Aorta (tissue), 5 donors: ENCODE measurements around the gene TMEM9. TPM values are rescaled to one million over a fixed set of nuclear protein-coding genes. Genes with fewer than 3 reads are reported as not detected.
A peak's percentile ranks its signal among the peaks of the same experiment; 100 is the strongest.

Experiments used
- ATAC-seq: fragments of 200-7000 bp; cut with Tn5 transposase; one replicate; pipeline ENCODE4 v1.9.1; 2022; ENCODE audit warnings: moderate library complexity; ENCODE audit not compliant: low FRiP score
- DNase-seq, 2 donors: peaks; one replicate each; pipeline ENCODE4 v3.0.0-alpha.2; 2020
- H3K27ac ChIP-seq, 2 donors: one replicate each; pipeline ENCODE4 v1.5.1; 2013; ENCODE audit warnings: low read length in 2 of 2, mild to moderate bottlenecking in 2 of 2, moderate library complexity in 2 of 2, control low read depth in 1 of 2, inconsistent platforms in 1 of 2, low read depth in 1 of 2
- H3K27me3 ChIP-seq, 2 donors: one replicate each; pipeline ENCODE4 v1.6.1; 2013; ENCODE audit warnings: control low read depth in 1 of 2, low read length in 1 of 2, mild to moderate bottlenecking in 1 of 2, moderate library complexity in 1 of 2; ENCODE audit not compliant: insufficient read depth in 2 of 2, control insufficient read depth in 1 of 2
- H3K36me3 ChIP-seq, 2 donors: one replicate each; pipeline ENCODE4 v1.6.1; 2013; ENCODE audit warnings: control low read depth in 1 of 2, low read length in 1 of 2, mild to moderate bottlenecking in 1 of 2; ENCODE audit not compliant: insufficient read depth in 2 of 2, control insufficient read depth in 1 of 2
- H3K4me1 ChIP-seq, 2 donors: one replicate each; pipeline ENCODE4 v1.6.1; 2013; ENCODE audit warnings: low read length in 2 of 2, control low read depth in 1 of 2, mild to moderate bottlenecking in 1 of 2, moderate library complexity in 1 of 2; ENCODE audit not compliant: insufficient read depth in 2 of 2, control insufficient read depth in 1 of 2
- H3K4me3 ChIP-seq, 2 donors: one replicate each; pipeline ENCODE4 v1.5.1; 2013; ENCODE audit warnings: low read length in 2 of 2, control low read depth in 1 of 2, mild to moderate bottlenecking in 1 of 2
- H3K9me3 ChIP-seq: one replicate; pipeline ENCODE4 v1.6.1; 2013; ENCODE audit warnings: mild to moderate bottlenecking, low read length; ENCODE audit not compliant: control insufficient read depth
- WGBS, 2 donors: extraction: QIAGEN DNeasy Blood & Tissue Kit; methylation state at CpG; one replicate each; pipeline ENCODE4 v1.1.7; 2013; 5-methylcytosine and 5-hydroxymethylcytosine counted together
- intact Hi-C, 2 donors: fragments of 100-400 bp; cut with DNase I; formaldehyde crosslinking; loops; one replicate each; pipeline versions ENCODE4 v1.14.2 to v1.15.0; 2022
- polyA plus RNA-seq, 2 donors: library from polyadenylated mRNA; stranded (reverse); fragments of 200-250 nt; gene quantifications; one replicate each; pipeline ENCODE4 v1.2.3, GENCODE V29; 2013
- total RNA-seq, 2 donors: library from RNA; stranded (reverse); fragmentation: NEBNext Ultra II Directional; extraction: Animal tissue kit (Norgen Biotek cat#: 25700); gene quantifications; one replicate each; pipeline ENCODE4 v1.2.1, GENCODE V29; 2021
- donor health status: healthy with polysubstance abuse.
- donor health status: Bipolar disorder and iron deficiency.
- donor health status: DM: no; HTN: no; CAD: no.
- donor health status: DM: no; HTN: no; CAD: no.
- donor health status: DM: yes; HTN: yes; CAD: no.

TMEM9 gene
- total and polyA plus RNA-seq, 4 donors: 36.3 to 77.7 (median 45.2) TPM

GRCh38 chr1:201131398-201131797 is 22.9 kb downstream of the TMEM9 start:
- intact Hi-C loops: no loop called here

GRCh38 chr1:201128962-201129361 is 25.3 kb downstream of the TMEM9 start:
- Histone ChIP-seq H3K27ac (no peak overlapping the region), H3K4me3 (no peak overlapping the region), H3K27me3 (no peaks in the 10 kb centered on the region), H3K9me3 (no peaks in the 10 kb centered on the region), H3K36me3 (no peaks in the 10 kb centered on the region), H3K4me1 (no peaks in the 10 kb centered on the region)
- intact Hi-C loops: no loop called here
- WGBS, 2 donors: 97 to 98% methylated on average over 13 of the region's 13 CpGs
- DNase-seq (peak in 1 of 2 donors; percentile 32), ATAC-seq (no peak)

More at GRCh38 chr1:201131398-201131797, 22.9 kb downstream of the TMEM9 start:
- no peaks in the 10 kb centered on the region for H3K4me1 ChIP-seq
- no peak overlapping the region for H3K27ac ChIP-seq
- no peaks in the 10 kb centered on the region for H3K27me3 ChIP-seq
- peak in 1 of 2 donors; percentile 12 for DNase-seq
- peaks cover 0 to 5% of the 10 kb centered on the region in 2 donors for H3K36me3 ChIP-seq
- ATAC-seq: no peak
- H3K9me3 ChIP-seq: no peaks in the 10 kb centered on the region
- H3K4me3 ChIP-seq: no peak overlapping the region
- 76 to 80% methylated on average over 4 of the region's 4 CpGs for WGBS, 2 donors

- H3K9me3 ChIP-seq: no peaks in the 10 kb centered on the region
- intact Hi-C loops: no loop called here
- H3K36me3 ChIP-seq: no peaks in the 10 kb centered on the region
- H3K27me3 ChIP-seq: no peaks in the 10 kb centered on the region
- no peaks in the 10 kb centered on the region for H3K4me1 ChIP-seq
- no peak overlapping the region for H3K4me3 ChIP-seq
- 91 to 94% methylated on average over 9 of the region's 9 CpGs for WGBS, 2 donors
- H3K27ac ChIP-seq: no peak overlapping the region
- DNase-seq (peak in 1 of 2 donors; percentile 1), ATAC-seq (no peak)
Observed at GRCh38 chr1:201128476-201128875, 25.8 kb downstream of the TMEM9 start.

GRCh38 chr1:201127755-201128455 is 26.4 kb downstream of the TMEM9 start:
- no peak for ATAC-seq
- no peaks in the 10 kb centered on the region for H3K4me1 ChIP-seq
- no peaks in the 10 kb centered on the region for H3K27me3 ChIP-seq
- peak in 1 of 2 donors; percentile 43 for DNase-seq
- H3K36me3 ChIP-seq: no peaks in the 10 kb centered on the region
- no peak overlapping the region for H3K27ac ChIP-seq
- H3K9me3 ChIP-seq: no peaks in the 10 kb centered on the region
- 95% methylated on average over 17 of the region's 17 CpGs for WGBS, 2 donors
- intact Hi-C loops: no loop called here
- no peak overlapping the region for H3K4me3 ChIP-seq

- DNase-seq: no peak
- H3K4me1 ChIP-seq: no peaks in the 10 kb centered on the region
- H3K9me3 ChIP-seq: no peaks in the 10 kb centered on the region
- H3K4me3 ChIP-seq: no peak within 1 kb of the TSS
- H3K36me3 ChIP-seq: no peaks in the 10 kb centered on the region
- ATAC-seq: no peak
- intact Hi-C loops: no loop called here
- H3K27me3 ChIP-seq: no peaks in the 10 kb centered on the region
- WGBS, 2 donors: 79 to 84% methylated on average over 24 of the region's 24 CpGs
- H3K27ac ChIP-seq: no peak within 1 kb of the TSS
Observed at GRCh38 chr1:201126832-201127754, 27.2 kb downstream of the TMEM9 start, which contains the start of gene ASCL5. Gene ASCL5 (minus strand): TSS chr1:201127184. CDS start chr1:201115372, 11,812 bp downstream.

GRCh38 chr1:201126463-201126831 is 27.8 kb downstream of the TMEM9 start:
- H3K36me3 ChIP-seq: no peaks in the 10 kb centered on the region
- H3K4me3 ChIP-seq: no peak overlapping the region
- H3K4me1 ChIP-seq: no peaks in the 10 kb centered on the region
- ATAC-seq: no peak
- H3K27ac ChIP-seq: no peak overlapping the region
- intact Hi-C loops: no loop called here
- H3K9me3 ChIP-seq: no peaks in the 10 kb centered on the region
- no peak for DNase-seq
- no peaks in the 10 kb centered on the region for H3K27me3 ChIP-seq
- WGBS, 2 donors: 59 to 63% methylated on average over 3 of the region's 3 CpGs

- H3K27me3 ChIP-seq: no peaks in the 10 kb centered on the region
- intact Hi-C loops: no loop called here
Observed at GRCh38 chr1:201125800-201126199, 28.5 kb downstream of the TMEM9 start.

GRCh38 chr1:201125019-201125418 is 29.3 kb downstream of the TMEM9 start:
- no peak overlapping the region for H3K4me3 ChIP-seq
- H3K36me3 ChIP-seq: no peaks in the 10 kb centered on the region
- no peaks in the 10 kb centered on the region for H3K9me3 ChIP-seq
- no peak overlapping the region for H3K27ac ChIP-seq
- 83 to 90% methylated on average over 9 of the region's 9 CpGs for WGBS, 2 donors
- ATAC-seq (no peak), DNase-seq (no peak)
- H3K4me1 ChIP-seq: no peaks in the 10 kb centered on the region
- intact Hi-C loops: no loop called here
- no peaks in the 10 kb centered on the region for H3K27me3 ChIP-seq

More at GRCh38 chr1:201125800-201126199, 28.5 kb downstream of the TMEM9 start:
- Histone ChIP-seq H3K9me3 (no peaks in the 10 kb centered on the region), H3K27ac (no peak overlapping the region), H3K4me3 (no peak overlapping the region), H3K4me1 (no peaks in the 10 kb centered on the region), H3K36me3 (no peaks in the 10 kb centered on the region)
- WGBS, 2 donors: 48 to 59% methylated on average over 7 of the region's 7 CpGs
- DNase-seq (no peak), ATAC-seq (no peak)
